ENCODE data around the gene CFAP73.

The CFAP73 gene

DNA sequence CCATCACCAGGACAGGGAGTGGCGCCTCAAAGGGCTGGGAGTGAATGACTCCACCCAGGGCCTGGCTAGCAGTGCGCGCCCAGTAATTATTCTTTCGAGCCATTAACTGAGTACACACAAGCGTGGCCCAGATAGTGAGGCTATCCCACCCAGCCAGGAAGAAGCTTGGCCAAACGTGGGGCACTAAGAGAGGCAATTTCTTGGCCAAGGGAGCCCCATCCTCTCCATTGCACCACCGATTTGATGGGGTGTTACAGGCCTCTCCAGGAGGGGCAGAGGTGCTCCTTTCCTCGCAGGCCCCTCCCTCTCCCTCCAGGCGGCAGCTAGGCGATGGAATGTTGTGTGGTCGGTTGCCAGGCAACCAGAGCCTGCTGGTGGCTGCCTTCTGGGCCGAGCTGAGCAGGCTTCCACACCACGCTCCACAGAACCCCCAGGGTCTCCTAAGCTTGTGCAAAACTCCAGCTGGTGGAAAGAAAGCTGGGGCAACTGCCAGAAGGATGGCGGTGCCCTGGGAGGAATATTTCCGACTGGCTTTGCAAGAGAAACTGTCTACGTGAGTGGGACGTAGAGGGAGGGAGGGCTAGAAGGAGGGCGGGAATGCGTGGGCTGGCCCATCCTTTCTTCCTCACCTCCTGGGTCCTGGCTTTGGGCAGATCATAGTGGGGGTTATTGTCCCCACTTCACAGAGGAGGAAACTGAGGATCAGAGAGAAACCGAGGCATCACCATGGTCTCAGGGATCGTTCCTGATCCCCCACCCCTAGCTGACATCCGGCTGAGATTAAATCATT, at the start of gene CFAP73:
CFAP73 (plus strand) TSS at position 364 of the 790 bp plus-strand sequence; CDS start at position 498, 134 bp downstream.
- peaks cover 3% of the 10 kb centered on the region for H3K9me3 Mint-ChIP-seq (ENCODE audit: low read depth)
- H3K4me1 Mint-ChIP-seq (ENCODE audit: low read depth): peaks cover 12% of the 10 kb centered on the region
- no peaks in the 10 kb centered on the region for H3K27me3 Mint-ChIP-seq
- H3K36me3 Mint-ChIP-seq: peaks cover 3% of the 10 kb centered on the region
- no peak within 1 kb of the TSS for H3K27ac Mint-ChIP-seq
- no peak within 1 kb of the TSS for H3K4me3 Mint-ChIP-seq

GRCh38 chr12:113099764-113100163, 49.8 kb upstream of the CFAP73 start:
- H3K9me3 Mint-ChIP-seq (ENCODE audit: low read depth): no peaks in the 10 kb centered on the region
- H3K27me3 Mint-ChIP-seq: no peaks in the 10 kb centered on the region
- peaks cover 14% of the 10 kb centered on the region for H3K4me1 Mint-ChIP-seq (ENCODE audit: low read depth)
- H3K4me3 Mint-ChIP-seq: no peak overlapping the region
- no peak overlapping the region for H3K27ac Mint-ChIP-seq
- no peaks in the 10 kb centered on the region for H3K36me3 Mint-ChIP-seq

- Mint-ChIP-seq H3K9me3 (ENCODE audit: low read depth) (no peaks in the 10 kb centered on the region), H3K27me3 (no peaks in the 10 kb centered on the region), H3K27ac (no peak overlapping the region), H3K4me3 (no peak overlapping the region), H3K4me1 (ENCODE audit: low read depth) (peaks cover 14% of the 10 kb centered on the region), H3K36me3 (no peaks in the 10 kb centered on the region)
These were observed 47.8 kb upstream of the CFAP73 start for GRCh38 chr12:113101751-113102150.

DNA sequence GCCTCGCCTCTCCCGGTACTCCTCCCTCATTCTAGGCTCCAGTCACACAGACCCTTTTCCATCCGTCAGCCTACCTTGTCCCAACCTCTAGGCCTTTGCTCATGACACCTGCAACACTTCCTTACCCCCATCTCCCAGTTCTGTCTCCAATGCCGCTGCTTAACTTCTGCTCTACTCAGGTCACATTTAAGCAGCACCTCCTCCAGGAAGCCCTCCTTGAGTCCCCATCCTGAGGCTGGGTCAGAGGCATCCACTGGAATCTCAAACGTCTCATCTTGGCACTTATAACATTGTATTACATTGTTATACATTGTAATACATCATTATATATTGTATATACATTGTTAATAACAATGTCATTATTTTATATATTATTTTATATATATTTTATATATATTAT, 46.7 kb upstream of the CFAP73 start:
- H3K36me3 Mint-ChIP-seq: no peaks in the 10 kb centered on the region
- no peak overlapping the region for H3K4me3 Mint-ChIP-seq
- no peaks in the 10 kb centered on the region for H3K9me3 Mint-ChIP-seq (ENCODE audit: low read depth)
- no peak overlapping the region for H3K27ac Mint-ChIP-seq
- H3K27me3 Mint-ChIP-seq: no peaks in the 10 kb centered on the region
- H3K4me1 Mint-ChIP-seq (ENCODE audit: low read depth): peaks cover 14% of the 10 kb centered on the region

DNA sequence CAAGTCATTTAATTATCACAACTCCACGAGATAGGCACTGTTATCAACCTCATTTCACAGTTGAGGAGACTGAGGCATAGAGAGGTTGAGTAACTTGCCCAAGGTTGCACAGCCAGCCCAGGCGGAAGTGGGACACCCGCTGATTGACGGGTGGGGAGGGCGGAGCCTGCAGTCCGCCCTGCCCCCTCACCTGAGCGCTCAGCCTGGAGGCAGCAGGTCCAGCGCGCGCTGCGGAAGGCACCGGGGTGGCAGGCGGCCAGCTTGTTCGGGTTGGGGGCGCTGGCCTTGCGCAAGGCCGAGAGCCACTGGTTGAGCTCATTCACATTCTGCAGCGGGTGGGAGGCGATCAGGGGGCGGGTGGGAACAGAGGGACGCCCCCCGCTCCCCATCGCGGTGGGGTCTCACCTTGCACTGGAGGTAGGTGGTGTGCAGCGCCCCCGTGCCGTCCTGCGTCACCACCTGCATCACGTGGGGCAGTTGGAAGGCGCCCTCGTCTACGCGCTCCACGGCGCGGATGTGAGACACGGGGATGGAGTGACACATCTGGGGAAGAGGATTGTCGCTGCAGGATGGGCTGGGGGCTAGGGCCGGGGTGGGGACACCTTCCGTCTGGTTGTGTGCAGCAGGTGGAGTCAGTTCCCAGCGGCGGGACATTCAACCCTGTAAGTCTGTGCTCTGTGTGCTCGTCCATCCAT, 45.6 kb upstream of the CFAP73 start:
- H3K36me3 Mint-ChIP-seq: no peaks in the 10 kb centered on the region
- peak overlapping the region; percentile 50 for H3K27ac Mint-ChIP-seq
- peaks cover 6% of the 10 kb centered on the region for H3K4me1 Mint-ChIP-seq (ENCODE audit: low read depth)

DNA sequence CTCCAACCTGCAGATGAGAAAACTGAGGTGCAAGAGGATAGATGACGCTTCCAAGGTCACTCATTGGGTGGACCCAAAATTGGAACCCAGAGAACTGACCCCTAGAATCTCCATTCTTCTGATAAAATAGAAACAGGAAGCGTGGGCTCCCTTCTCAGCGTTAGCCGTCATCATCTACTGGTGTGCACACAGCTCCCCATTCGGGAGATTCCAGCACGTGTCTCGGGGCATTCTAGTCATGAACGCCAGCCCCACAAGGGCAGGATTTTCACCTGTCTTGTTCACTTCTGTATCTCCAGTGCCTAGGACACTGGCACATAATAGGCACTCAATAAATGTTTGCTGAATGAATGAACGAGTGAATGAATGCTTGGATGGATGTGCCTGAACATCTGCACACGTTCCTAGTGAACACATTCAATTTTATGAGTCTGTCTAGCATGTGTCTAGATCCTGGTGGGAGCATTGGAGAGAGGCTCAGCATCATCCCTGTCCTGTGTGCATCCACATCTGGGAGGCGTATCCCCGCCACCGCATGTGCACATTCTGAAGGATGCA, 44.5 kb upstream of the CFAP73 start:
- H3K9me3 Mint-ChIP-seq (ENCODE audit: low read depth): no peaks in the 10 kb centered on the region
- no peaks in the 10 kb centered on the region for H3K27me3 Mint-ChIP-seq
- no peaks in the 10 kb centered on the region for H3K36me3 Mint-ChIP-seq
- no peak overlapping the region for H3K27ac Mint-ChIP-seq
- H3K4me3 Mint-ChIP-seq: peak overlapping the region; percentile 54
- peaks cover 7% of the 10 kb centered on the region for H3K4me1 Mint-ChIP-seq (ENCODE audit: low read depth)

More for the DNA sequence above, 45.6 kb upstream of the CFAP73 start:
- Mint-ChIP-seq H3K9me3 (ENCODE audit: low read depth) (no peaks in the 10 kb centered on the region), H3K27me3 (no peaks in the 10 kb centered on the region), H3K4me3 (peak overlapping the region; percentile 72)

- H3K27ac Mint-ChIP-seq: no peak overlapping the region
- no peaks in the 10 kb centered on the region for H3K27me3 Mint-ChIP-seq
- peaks cover 11% of the 10 kb centered on the region for H3K4me1 Mint-ChIP-seq (ENCODE audit: low read depth)
- H3K4me3 Mint-ChIP-seq: no peak overlapping the region
- H3K9me3 Mint-ChIP-seq (ENCODE audit: low read depth): no peaks in the 10 kb centered on the region
- H3K36me3 Mint-ChIP-seq: no peaks in the 10 kb centered on the region
These were observed 43.8 kb upstream of the CFAP73 start for GRCh38 chr12:113105606-113106271.

GRCh38 chr12:113106361-113106760, 43.2 kb upstream of the CFAP73 start:
- Mint-ChIP-seq H3K9me3 (ENCODE audit: low read depth) (no peaks in the 10 kb centered on the region), H3K4me3 (no peak overlapping the region), H3K27ac (no peak overlapping the region), H3K27me3 (no peaks in the 10 kb centered on the region), H3K4me1 (ENCODE audit: low read depth) (peaks cover 11% of the 10 kb centered on the region), H3K36me3 (no peaks in the 10 kb centered on the region)

- no peak overlapping the region for H3K4me3 Mint-ChIP-seq
- no peaks in the 10 kb centered on the region for H3K36me3 Mint-ChIP-seq
- no peak overlapping the region for H3K27ac Mint-ChIP-seq
- no peaks in the 10 kb centered on the region for H3K9me3 Mint-ChIP-seq (ENCODE audit: low read depth)
- peaks cover 11% of the 10 kb centered on the region for H3K4me1 Mint-ChIP-seq (ENCODE audit: low read depth)
- H3K27me3 Mint-ChIP-seq: no peaks in the 10 kb centered on the region
These were observed 41.2 kb upstream of the CFAP73 start for GRCh38 chr12:113108308-113108707.

DNA sequence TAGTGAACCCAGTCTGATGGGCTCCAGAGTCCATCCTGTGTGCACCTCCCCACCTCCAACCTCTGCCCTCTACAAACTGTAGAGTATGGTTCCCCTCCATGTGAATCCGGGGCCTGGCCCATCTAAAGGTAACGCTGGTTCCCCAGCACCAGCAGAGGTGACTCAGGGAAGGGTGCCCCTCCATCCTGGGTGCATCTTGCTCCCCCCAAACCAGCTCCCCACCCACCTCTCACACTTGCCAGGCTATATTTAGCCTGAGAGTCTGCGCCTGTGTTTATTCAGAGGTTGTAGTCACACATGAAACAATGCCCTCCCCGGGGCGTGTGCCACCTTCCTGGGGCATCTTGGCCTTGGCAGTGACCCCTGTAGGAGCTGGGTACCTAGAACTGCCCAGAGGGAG, 40.2 kb upstream of the CFAP73 start:
- Mint-ChIP-seq H3K27me3 (no peaks in the 10 kb centered on the region), H3K9me3 (ENCODE audit: low read depth) (no peaks in the 10 kb centered on the region), H3K36me3 (no peaks in the 10 kb centered on the region), H3K27ac (no peak overlapping the region), H3K4me3 (no peak overlapping the region), H3K4me1 (ENCODE audit: low read depth) (peaks cover 7% of the 10 kb centered on the region)

GRCh38 chr12:113109872-113110599, 39.5 kb upstream of the CFAP73 start:
- H3K4me1 Mint-ChIP-seq (ENCODE audit: low read depth): peaks cover 6% of the 10 kb centered on the region
- H3K36me3 Mint-ChIP-seq: no peaks in the 10 kb centered on the region
- no peaks in the 10 kb centered on the region for H3K9me3 Mint-ChIP-seq (ENCODE audit: low read depth)
- H3K27me3 Mint-ChIP-seq: no peaks in the 10 kb centered on the region
- no peak overlapping the region for H3K4me3 Mint-ChIP-seq
- H3K27ac Mint-ChIP-seq: no peak overlapping the region

- H3K4me3 Mint-ChIP-seq: no peak overlapping the region
- no peaks in the 10 kb centered on the region for H3K27me3 Mint-ChIP-seq
- H3K9me3 Mint-ChIP-seq (ENCODE audit: low read depth): no peaks in the 10 kb centered on the region
- H3K36me3 Mint-ChIP-seq: no peaks in the 10 kb centered on the region
- H3K27ac Mint-ChIP-seq: no peak overlapping the region
- H3K4me1 Mint-ChIP-seq (ENCODE audit: low read depth): peaks cover 6% of the 10 kb centered on the region
These were observed 38.3 kb upstream of the CFAP73 start for GRCh38 chr12:113111247-113111646.

- H3K27me3 Mint-ChIP-seq: no peaks in the 10 kb centered on the region
- H3K4me3 Mint-ChIP-seq: no peak overlapping the region
- H3K27ac Mint-ChIP-seq: no peak overlapping the region
- no peaks in the 10 kb centered on the region for H3K36me3 Mint-ChIP-seq
- H3K9me3 Mint-ChIP-seq (ENCODE audit: low read depth): no peaks in the 10 kb centered on the region
- H3K4me1 Mint-ChIP-seq (ENCODE audit: low read depth): peaks cover 6% of the 10 kb centered on the region
These were observed 37.3 kb upstream of the CFAP73 start for GRCh38 chr12:113112043-113112899.

GRCh38 chr12:113113397-113113796, 36.1 kb upstream of the CFAP73 start:
- Mint-ChIP-seq H3K9me3 (ENCODE audit: low read depth) (no peaks in the 10 kb centered on the region), H3K27ac (no peak overlapping the region), H3K4me1 (ENCODE audit: low read depth) (peaks cover 6% of the 10 kb centered on the region), H3K27me3 (no peaks in the 10 kb centered on the region), H3K4me3 (no peak overlapping the region), H3K36me3 (no peaks in the 10 kb centered on the region)
